Fibroblast of lung (primary cell): ENCODE data around the gene TATDN3.
"Not testable (repeated sequence)": the region's sequence is repeated elsewhere in the genome, so short reads cannot be mapped to it uniquely, and the experiment has no call there.

Source experiments
- CTCF ChIP-seq, 2 donors: IDR thresholded peaks in 1 of 2; conservative IDR thresholded peaks in 1 of 2; 1 replicate in 1 of 2; 2 replicates in 1 of 2; pipeline ENCODE4 v1.5.1; 2011 to 2012; ENCODE audit warnings: low read length in 2 of 2, control low read depth in 1 of 2, inconsistent platforms in 1 of 2, low read depth in 1 of 2, mild to moderate bottlenecking in 1 of 2
- EZH2 ChIP-seq: IDR thresholded peaks from 2 replicates; pipeline ENCODE4 v1.5.1; 2012; ENCODE audit warnings: low read length, control low read depth, mild to moderate bottlenecking; ENCODE audit errors: missing control alignments

- not testable (repeated sequence) for TF ChIP-seq CTCF (conservative IDR thresholded peaks at IDR 0.05 in 1 of 2, IDR thresholded peaks at IDR 0.05 in 1 of 2; ENCODE audit: low read depth in 1 of 2, low read length in 2 of 2); EZH2
These were observed 71.7 kb downstream of the TATDN3 start for GRCh38 chr1:212863345-212863744.
